Loucy (cell line): ENCODE measurements around the gene HDDC2.

Source experiments
- CTCF ChIP-seq: fragments of 200-600 bp; sonication (generic); conservative IDR thresholded peaks from 2 replicates; pipeline ENCODE4 v1.5.1; 2014; ENCODE audit warnings: mild to moderate bottlenecking, antibody characterized with exemption, low read length
- EZH2phosphoT487 ChIP-seq: fragments of 200-600 bp; IDR thresholded peaks from 2 replicates; pipeline ENCODE4 v1.6.1; 2018; ENCODE audit warnings: antibody characterized with exemption, mild to moderate bottlenecking, moderate library complexity, borderline replicate concordance

- TF ChIP-seq CTCF (no peak), EZH2phosphoT487 (no peak)
These were observed 15.8 kb downstream of the HDDC2 start for GRCh38 chr6:125285936-125286335.
